ENCODE measurements around the gene CALHM5.
"Not testable (repeated sequence)": the region's sequence is repeated elsewhere in the genome, so short reads cannot be mapped to it uniquely, and the experiment has no call there.

DNA sequence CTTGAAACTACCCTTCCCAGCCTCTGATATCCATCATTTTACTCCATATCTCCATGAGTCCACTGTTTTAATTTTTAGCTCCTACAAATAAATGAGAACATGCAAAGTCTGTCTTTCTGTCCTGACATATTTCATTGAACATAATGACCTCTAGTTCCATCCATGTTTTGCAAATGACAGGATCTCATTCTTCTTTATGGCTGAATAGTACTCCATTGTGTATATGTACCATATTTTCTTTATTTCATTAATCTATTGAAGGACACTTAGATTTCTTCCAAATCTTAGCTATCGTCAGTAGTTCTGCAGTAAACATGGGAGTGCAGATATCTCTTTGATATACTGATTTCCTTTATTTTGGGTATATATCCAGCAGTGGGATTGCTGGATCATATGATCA lies 16.3 kb upstream of the CALHM5 start:
- TF ChIP-seq MYNN (IDR thresholded peaks at IDR 0.05); MYNN (CRISPR knock-in tag; IDR thresholded peaks at IDR 0.05); CHD2 (IDR thresholded peaks at IDR 0.05; ENCODE audit: low read depth, low read length); BRF1 (IDR thresholded peaks at IDR 0.05; ENCODE audit: borderline replicate concordance, extremely low read depth, insufficient read length); ZNF212 (CRISPR knock-in tag; IDR thresholded peaks at IDR 0.05); JUN (IDR thresholded peaks at IDR 0.05; ENCODE audit: borderline replicate concordance, low read depth, low read length); JUN (CRISPR knock-in tag; IDR thresholded peaks at IDR 0.05; ENCODE audit: borderline replicate concordance): not testable (repeated sequence)
- TF ChIP-seq, protein P1, sequence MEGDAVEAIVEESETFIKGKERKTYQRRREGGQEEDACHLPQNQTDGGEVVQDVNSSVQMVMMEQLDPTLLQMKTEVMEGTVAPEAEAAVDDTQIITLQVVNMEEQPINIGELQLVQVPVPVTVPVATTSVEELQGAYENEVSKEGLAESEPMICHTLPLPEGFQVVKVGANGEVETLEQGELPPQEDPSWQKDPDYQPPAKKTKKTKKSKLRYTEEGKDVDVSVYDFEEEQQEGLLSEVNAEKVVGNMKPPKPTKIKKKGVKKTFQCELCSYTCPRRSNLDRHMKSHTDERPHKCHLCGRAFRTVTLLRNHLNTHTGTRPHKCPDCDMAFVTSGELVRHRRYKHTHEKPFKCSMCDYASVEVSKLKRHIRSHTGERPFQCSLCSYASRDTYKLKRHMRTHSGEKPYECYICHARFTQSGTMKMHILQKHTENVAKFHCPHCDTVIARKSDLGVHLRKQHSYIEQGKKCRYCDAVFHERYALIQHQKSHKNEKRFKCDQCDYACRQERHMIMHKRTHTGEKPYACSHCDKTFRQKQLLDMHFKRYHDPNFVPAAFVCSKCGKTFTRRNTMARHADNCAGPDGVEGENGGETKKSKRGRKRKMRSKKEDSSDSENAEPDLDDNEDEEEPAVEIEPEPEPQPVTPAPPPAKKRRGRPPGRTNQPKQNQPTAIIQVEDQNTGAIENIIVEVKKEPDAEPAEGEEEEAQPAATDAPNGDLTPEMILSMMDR (IDR thresholded peaks at IDR 0.05 in 2 of 3, conservative IDR thresholded peaks at IDR 0.05 in 1 of 3; ENCODE audit: insufficient read depth in 2 of 3, low read depth in 1 of 3, low read length in 3 of 3): not testable (repeated sequence)
